Thyroid gland (tissue), 4 donors: Measurements from ENCODE around the gene NKD1.

Experiments used
- POLR2A ChIP-seq, 2 donors: fragments of 450-650 bp; IDR thresholded peaks; one replicate each; pipeline ENCODE4 v1.6.1; 2017; ENCODE audit warnings: antibody characterized with exemption in 2 of 2, mild to moderate bottlenecking in 2 of 2, moderate library complexity in 1 of 2
- TF ChIP-seq, protein P1 (sequence below), 6 experiments: fragments of 200-600 bp in 3 of 6; fragments of 450-650 bp in 3 of 6; sonication (generic) in 3 of 6; IDR thresholded peaks; one replicate each; pipeline ENCODE4 v1.5.1; 2016 to 2019; ENCODE audit warnings: antibody characterized with exemption in 6 of 6, mild to moderate bottlenecking in 2 of 6, inconsistent platforms in 1 of 6, moderate library complexity in 1 of 6

DNA sequence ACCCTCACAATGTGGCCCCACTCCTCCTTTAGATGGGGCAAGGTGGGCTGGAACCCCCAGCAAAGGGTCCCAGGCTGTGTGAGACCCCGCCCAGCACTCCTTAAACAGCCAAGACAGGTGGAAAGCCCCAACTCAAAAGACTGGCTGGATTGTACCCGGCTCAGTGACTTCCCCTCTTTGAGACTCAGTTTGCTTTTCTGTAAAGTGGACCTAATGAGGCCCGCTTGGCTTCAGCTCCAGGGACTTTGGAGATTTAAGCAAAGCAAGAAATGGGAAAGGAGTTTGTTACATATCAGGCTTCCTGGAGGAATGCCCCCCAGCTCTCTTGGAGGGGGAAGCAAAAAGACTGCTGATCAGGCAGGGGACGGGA lies 93.6 kb downstream of the NKD1 start:
- TF ChIP-seq, protein P1, sequence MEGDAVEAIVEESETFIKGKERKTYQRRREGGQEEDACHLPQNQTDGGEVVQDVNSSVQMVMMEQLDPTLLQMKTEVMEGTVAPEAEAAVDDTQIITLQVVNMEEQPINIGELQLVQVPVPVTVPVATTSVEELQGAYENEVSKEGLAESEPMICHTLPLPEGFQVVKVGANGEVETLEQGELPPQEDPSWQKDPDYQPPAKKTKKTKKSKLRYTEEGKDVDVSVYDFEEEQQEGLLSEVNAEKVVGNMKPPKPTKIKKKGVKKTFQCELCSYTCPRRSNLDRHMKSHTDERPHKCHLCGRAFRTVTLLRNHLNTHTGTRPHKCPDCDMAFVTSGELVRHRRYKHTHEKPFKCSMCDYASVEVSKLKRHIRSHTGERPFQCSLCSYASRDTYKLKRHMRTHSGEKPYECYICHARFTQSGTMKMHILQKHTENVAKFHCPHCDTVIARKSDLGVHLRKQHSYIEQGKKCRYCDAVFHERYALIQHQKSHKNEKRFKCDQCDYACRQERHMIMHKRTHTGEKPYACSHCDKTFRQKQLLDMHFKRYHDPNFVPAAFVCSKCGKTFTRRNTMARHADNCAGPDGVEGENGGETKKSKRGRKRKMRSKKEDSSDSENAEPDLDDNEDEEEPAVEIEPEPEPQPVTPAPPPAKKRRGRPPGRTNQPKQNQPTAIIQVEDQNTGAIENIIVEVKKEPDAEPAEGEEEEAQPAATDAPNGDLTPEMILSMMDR (IDR thresholded peaks at IDR 0.05), result no peak
- no peak for TF ChIP-seq POLR2A (IDR thresholded peaks at IDR 0.05)
